LNCaP clone FGC (cell line): Measurements from ENCODE around the gene HTD2.
"Not testable (repeated sequence)": the region's sequence is repeated elsewhere in the genome, so short reads cannot be mapped to it uniquely, and the experiment has no call there.

Source experiments
- DNase-seq: peaks from one replicate; pipeline ENCODE4 v3.0.0-alpha.2; 2011; ENCODE audit warnings: low read depth
- H3K4me3 ChIP-seq: 2 replicates; pipeline ENCODE4 v1.5.1; 2011; ENCODE audit warnings: mild to moderate bottlenecking, low read depth, low read length, control low read depth
- TF ChIP-seq, protein P1 (sequence below): IDR thresholded peaks from 2 replicates; pipeline ENCODE4 v1.5.1; 2012; ENCODE audit warnings: mild to moderate bottlenecking; ENCODE audit not compliant: control insufficient read depth, insufficient read depth; ENCODE audit errors: extremely low read depth

The HTD2 gene

DNA sequence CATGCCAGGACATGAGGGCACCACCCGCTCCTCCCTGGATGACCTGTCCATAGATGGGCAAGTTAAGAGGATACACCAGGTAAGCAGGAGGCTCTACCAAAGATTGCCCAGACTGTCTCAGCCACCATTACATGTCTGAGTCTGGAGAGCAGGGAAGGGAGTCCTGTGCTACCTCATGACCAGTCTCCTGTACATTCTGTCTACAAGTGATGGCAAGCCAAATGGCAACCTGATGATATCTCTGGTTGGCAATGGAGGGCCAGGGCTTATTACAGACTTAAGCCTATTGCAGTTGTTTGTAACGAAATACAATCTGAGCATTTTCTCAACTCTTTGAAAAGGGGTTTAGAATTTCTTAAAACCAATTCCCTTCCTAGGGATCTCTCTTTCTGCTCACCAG is 37.0 kb upstream of the HTD2 start:
- DNase-seq, result no peak
- TF ChIP-seq, protein P1, sequence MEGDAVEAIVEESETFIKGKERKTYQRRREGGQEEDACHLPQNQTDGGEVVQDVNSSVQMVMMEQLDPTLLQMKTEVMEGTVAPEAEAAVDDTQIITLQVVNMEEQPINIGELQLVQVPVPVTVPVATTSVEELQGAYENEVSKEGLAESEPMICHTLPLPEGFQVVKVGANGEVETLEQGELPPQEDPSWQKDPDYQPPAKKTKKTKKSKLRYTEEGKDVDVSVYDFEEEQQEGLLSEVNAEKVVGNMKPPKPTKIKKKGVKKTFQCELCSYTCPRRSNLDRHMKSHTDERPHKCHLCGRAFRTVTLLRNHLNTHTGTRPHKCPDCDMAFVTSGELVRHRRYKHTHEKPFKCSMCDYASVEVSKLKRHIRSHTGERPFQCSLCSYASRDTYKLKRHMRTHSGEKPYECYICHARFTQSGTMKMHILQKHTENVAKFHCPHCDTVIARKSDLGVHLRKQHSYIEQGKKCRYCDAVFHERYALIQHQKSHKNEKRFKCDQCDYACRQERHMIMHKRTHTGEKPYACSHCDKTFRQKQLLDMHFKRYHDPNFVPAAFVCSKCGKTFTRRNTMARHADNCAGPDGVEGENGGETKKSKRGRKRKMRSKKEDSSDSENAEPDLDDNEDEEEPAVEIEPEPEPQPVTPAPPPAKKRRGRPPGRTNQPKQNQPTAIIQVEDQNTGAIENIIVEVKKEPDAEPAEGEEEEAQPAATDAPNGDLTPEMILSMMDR, result no peak
- no peak overlapping the region for H3K4me3 ChIP-seq

DNA sequence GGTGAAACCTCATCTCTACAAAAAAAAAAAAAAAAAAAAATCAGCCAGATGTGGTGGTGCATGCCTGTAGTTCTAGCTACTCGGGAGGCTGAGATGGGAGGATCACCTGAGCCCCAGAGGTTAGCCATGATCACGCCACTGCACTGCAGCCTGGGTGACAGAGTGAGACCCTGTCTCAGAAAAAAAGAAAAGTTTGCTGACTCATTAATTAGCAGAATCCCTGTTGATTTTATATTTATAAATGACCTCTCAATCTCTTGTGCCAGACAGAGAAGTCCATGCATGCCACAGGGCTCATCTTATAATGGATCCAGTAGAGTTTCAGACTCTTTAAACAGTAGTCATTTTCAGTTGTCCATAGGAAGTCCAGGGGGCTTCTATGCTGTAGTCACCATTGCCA is 35.8 kb upstream of the HTD2 start:
- no peak overlapping the region for H3K4me3 ChIP-seq
- TF ChIP-seq, protein P1, result no peak
- no peak for DNase-seq

DNA sequence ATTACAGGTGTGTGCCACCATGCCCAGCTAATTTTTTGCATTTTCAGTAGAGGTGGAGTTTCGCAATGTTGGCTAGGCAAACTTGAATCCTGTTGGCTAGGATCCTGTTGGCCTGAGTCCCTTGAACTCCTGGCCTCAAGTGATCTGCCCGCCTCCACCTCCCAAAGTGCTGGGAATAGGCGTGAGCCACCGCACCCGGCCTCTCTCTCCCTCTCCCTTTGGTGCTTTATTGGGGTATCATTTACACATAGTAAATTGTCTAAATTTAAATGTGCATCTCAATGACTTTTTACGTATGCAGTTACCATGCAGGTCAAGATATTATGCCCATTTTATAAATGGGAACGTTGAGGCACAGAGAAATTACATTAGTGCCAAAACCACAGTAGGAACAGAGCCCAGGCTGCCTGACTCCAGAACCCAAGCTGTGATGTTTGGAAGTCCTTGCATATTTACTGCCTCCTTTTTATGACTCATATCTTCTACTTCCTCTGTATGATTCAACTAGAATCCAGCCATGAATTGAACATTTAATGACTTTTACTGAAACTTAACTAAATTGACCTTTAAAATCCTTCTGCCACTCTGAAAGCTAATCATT is 34.3 kb upstream of the HTD2 start:
- DNase-seq, result no peak
- TF ChIP-seq, protein P1, result no peak
- H3K4me3 ChIP-seq, result no peak overlapping the region

DNA sequence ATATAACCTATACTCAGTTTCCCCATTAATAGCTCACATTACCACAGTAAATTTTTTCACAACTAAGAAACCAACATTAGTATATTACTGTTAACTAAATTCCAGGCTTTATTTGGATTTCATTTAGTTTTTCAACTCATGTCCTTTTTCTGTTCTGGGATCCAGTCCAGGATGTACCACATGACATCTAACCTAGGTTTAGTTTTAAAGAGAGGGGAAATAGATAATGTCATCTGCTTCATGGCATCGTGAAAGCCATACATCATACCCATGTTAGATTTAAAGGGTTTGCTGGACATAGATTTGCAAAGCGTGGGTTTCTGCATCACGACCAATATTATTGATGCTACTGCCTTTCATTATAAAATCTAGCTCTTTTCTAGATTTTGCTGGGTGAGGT is 33.4 kb upstream of the HTD2 start:
- H3K4me3 ChIP-seq, result no peak overlapping the region
- DNase-seq, result no peak
- TF ChIP-seq, protein P1, result no peak

DNA sequence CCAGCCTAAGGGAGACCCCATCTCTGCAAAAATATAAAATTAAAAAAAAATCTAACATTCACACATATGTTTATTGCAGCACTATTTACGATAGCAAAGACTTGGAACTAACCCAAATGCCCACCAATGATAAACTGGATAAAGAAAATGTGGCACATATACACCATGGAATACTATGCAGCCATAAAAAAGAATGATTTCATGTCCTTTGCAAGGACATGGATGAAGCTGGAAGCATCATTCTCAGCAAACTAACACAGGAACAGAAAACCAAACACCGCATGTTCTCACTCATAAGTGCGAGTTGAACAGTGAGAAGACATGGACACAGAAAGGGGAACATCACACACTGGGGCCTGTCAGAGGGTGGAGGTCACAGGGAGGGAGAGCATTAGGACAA is 33.0 kb upstream of the HTD2 start:
- H3K4me3 ChIP-seq, DNase-seq: not testable (repeated sequence)

DNA sequence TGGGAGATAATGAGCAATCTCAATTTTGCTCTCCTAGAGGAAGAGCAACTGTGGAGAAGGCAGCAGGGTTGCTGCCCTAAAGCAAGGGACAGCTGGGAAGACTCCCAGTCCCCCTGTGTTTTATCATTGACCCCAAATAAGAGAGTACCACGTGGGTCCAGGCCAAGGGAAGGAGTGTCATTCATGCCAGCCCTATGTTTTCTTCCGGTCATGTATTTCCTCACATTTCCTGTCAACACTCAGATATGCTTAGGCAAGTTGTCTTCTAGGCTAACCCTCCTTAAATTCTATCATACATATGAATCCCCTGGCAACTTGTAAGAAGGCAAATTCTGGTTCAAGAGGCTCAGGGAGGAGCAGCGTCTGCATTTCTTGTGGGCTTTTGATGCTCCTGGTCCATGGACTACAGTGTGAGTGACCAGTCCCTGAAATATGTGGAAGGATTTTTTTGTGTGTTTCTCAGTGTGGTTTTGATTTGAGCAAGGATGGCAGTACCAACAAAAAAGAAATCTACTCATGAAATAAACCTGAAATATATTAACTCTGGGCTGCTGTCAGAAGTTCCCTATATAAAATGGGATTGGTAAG is 32.2 kb upstream of the HTD2 start:
- DNase-seq, result no peak
- no peak overlapping the region for H3K4me3 ChIP-seq
- TF ChIP-seq, protein P1, result no peak

DNA sequence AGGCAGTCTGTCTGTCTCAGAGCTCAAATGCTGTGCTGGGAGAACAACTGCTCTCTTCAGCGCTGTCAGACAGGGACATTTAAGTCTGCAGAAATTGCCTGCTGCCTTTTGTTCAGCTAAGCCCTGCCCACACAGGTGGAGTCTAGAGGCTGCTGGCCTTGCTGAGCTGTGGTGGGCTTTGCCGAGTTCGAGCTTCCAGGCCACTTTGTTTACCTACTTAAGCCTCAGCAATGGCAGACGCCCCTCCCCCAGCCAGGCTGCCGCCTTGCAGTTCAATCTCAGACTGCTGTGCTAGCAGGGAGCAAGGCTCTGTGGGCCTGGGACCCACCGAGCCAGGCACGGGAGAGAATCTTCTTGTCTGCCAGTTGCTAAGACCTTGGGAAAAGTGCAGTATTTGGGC is 25.3 kb upstream of the HTD2 start:
- DNase-seq, result no peak
- TF ChIP-seq, protein P1, result no peak
- no peak overlapping the region for H3K4me3 ChIP-seq
